IMR-90 (cell line): Measurements from ENCODE around the gene AGXT. TPM values are rescaled to one million over a fixed set of nuclear protein-coding genes. Genes with fewer than 3 reads are reported as not detected.

Experiments
- ATAC-seq: fragments of 200-7000 bp; cut with Tn5 transposase; 2 replicates; pipeline ENCODE4 v1.9.1; 2020; ENCODE audit warnings: low read depth, mild to moderate bottlenecking, moderate library complexity
- BruUV-seq: library from RNA; stranded (reverse); fragments of 400-500 nt; replicated peaks from 2 replicates; lab custom pipeline; 2021; lab: Mats Ljungman, UMichigan
- CTCF ChIA-PET: fragments of 300-600 bp; formaldehyde crosslinking; extraction: SDS; loops from one replicate; lab custom pipeline; 2021; ENCODE audit warnings: antibody characterized with exemption; lab: Yijun Ruan, JAX
- POLR2A ChIA-PET: fragments of 300-600 bp; sonication (Branson Sonifier 250); formaldehyde crosslinking; loops from one replicate; lab custom pipeline; 2022; ENCODE audit warnings: antibody characterized with exemption; ENCODE audit not compliant: unreplicated experiment; lab: Charles Lee
- DNase-seq: peaks from one replicate; pipeline ENCODE4 v3.0.0; 2013
- H2AFZ ChIP-seq: replicated peaks from 2 replicates; pipeline ENCODE3; 2013; ENCODE audit warnings: low read length, mild to moderate bottlenecking; ENCODE audit not compliant: poor library complexity
- H2AK5ac ChIP-seq: 2 replicates; pipeline ENCODE4 v1.6.1; 2013; ENCODE audit warnings: low read depth, low read length, inconsistent platforms
- H2AK9ac ChIP-seq: replicated peaks from 2 replicates; pipeline ENCODE3; 2013; ENCODE audit warnings: mild to moderate bottlenecking, low read depth, low read length, moderate library complexity; ENCODE audit not compliant: poor library complexity
- H2BK120ac ChIP-seq: 2 replicates; pipeline ENCODE4 v1.6.1; 2013; ENCODE audit warnings: low read depth, low read length, inconsistent platforms
- H2BK15ac ChIP-seq: 3 replicates; pipeline ENCODE4 v1.6.1; 2013; ENCODE audit warnings: low read depth, low read length, inconsistent platforms
- H2BK20ac ChIP-seq: 2 replicates; pipeline ENCODE4 v1.6.1; 2013; ENCODE audit warnings: low read depth, mild to moderate bottlenecking, inconsistent platforms, low read length, moderate library complexity
- H2BK5ac ChIP-seq: 2 replicates; pipeline ENCODE4 v1.6.1; 2013; ENCODE audit warnings: mild to moderate bottlenecking, low read depth, low read length, inconsistent platforms; ENCODE audit not compliant: poor library complexity, severe bottlenecking
- H3K14ac ChIP-seq: replicated peaks from 2 replicates; pipeline ENCODE4 v1.6.1; 2013; ENCODE audit warnings: low read depth, low read length, inconsistent platforms
- H3K18ac ChIP-seq: 2 replicates; pipeline ENCODE4 v1.6.1; 2013; ENCODE audit warnings: low read depth, low read length, control low read depth
- H3K23ac ChIP-seq: 2 replicates; pipeline ENCODE4 v1.6.1; 2013; ENCODE audit warnings: low read depth, low read length, inconsistent platforms
- H3K27ac ChIP-seq: 2 replicates; pipeline ENCODE4 v1.5.1; 2013; ENCODE audit warnings: mild to moderate bottlenecking, control low read depth, low read length; ENCODE audit not compliant: insufficient read depth
- H3K27me3 ChIP-seq: 2 replicates; pipeline ENCODE4 v1.6.1; 2013; ENCODE audit warnings: low read length; ENCODE audit not compliant: control insufficient read depth, insufficient read depth
- H3K36me3 ChIP-seq: 2 replicates; pipeline ENCODE4 v1.6.1; 2013; ENCODE audit warnings: low read length, mixed read lengths; ENCODE audit not compliant: control insufficient read depth, insufficient read depth
- H3K4ac ChIP-seq: 2 replicates; pipeline ENCODE4 v1.6.1; 2013; ENCODE audit warnings: low read depth, low read length, inconsistent platforms
- H3K4me1 ChIP-seq: 2 replicates; pipeline ENCODE4 v1.6.1; 2013; ENCODE audit warnings: low read length, mixed read lengths; ENCODE audit not compliant: control insufficient read depth, insufficient read depth
- H3K4me2 ChIP-seq: 2 replicates; pipeline ENCODE4 v1.6.1; 2013; ENCODE audit warnings: low read depth, mild to moderate bottlenecking, control low read depth, low read length, moderate library complexity
- H3K4me3 ChIP-seq: 2 replicates; pipeline ENCODE4 v1.5.1; 2013; ENCODE audit warnings: low read depth, mild to moderate bottlenecking, control low read depth, low read length, moderate library complexity; ENCODE audit not compliant: insufficient read depth
- H3K56ac ChIP-seq: 2 replicates; pipeline ENCODE4 v1.6.1; 2013; ENCODE audit warnings: low read length, inconsistent platforms; ENCODE audit not compliant: insufficient read depth; ENCODE audit errors: extremely low read depth
- H3K79me1 ChIP-seq, 2 experiments: 2 replicates each; pipeline ENCODE4 v1.6.1; 2013; ENCODE audit warnings: low read length in 2 of 2, inconsistent platforms in 1 of 2, low read depth in 1 of 2
- H3K9ac ChIP-seq: 2 replicates; pipeline ENCODE4 v1.6.1; 2013; ENCODE audit warnings: low read depth, low read length, control low read depth
- H3K9me1 ChIP-seq: 2 replicates; pipeline ENCODE4 v1.6.1; 2013; ENCODE audit warnings: low read length, inconsistent platforms; ENCODE audit not compliant: insufficient read depth
- H3K9me3 ChIP-seq: 2 replicates; pipeline ENCODE4 v1.6.1; 2013; ENCODE audit warnings: low read length; ENCODE audit not compliant: control insufficient read depth, insufficient read depth
- H4K20me1 ChIP-seq: 2 replicates; pipeline ENCODE4 v1.6.1; 2013; ENCODE audit warnings: low read length, inconsistent platforms; ENCODE audit not compliant: insufficient read depth
- H4K5ac ChIP-seq: 2 replicates; pipeline ENCODE4 v1.6.1; 2013; ENCODE audit warnings: mild to moderate bottlenecking, low read depth, low read length, control low read depth
- H4K8ac ChIP-seq, 2 experiments: 2 replicates each; pipeline ENCODE4 v1.6.1; 2013; ENCODE audit warnings: low read depth in 2 of 2, low read length in 2 of 2, control low read depth in 1 of 2, inconsistent platforms in 1 of 2
- H4K91ac ChIP-seq: 2 replicates; pipeline ENCODE4 v1.6.1; 2013; ENCODE audit warnings: low read depth, low read length, inconsistent platforms; ENCODE audit not compliant: insufficient read depth
- BHLHE40 ChIP-seq: fragments of 150-350 bp; IDR thresholded peaks from 2 replicates; pipeline ENCODE4 v1.6.1; 2016; ENCODE audit warnings: mild to moderate bottlenecking, low read depth, low read length
- CEBPB ChIP-seq: IDR thresholded peaks from 2 replicates; pipeline ENCODE4 v1.6.1; 2012; ENCODE audit warnings: low read depth, low read length, improper control_type of control experiment
- CHD1 ChIP-seq: IDR thresholded peaks from 2 replicates; pipeline ENCODE4 v1.6.1; 2012; ENCODE audit warnings: low read depth, low read length, improper control_type of control experiment
- CTCF ChIP-seq: conservative IDR thresholded peaks from 2 replicates; pipeline ENCODE4 v1.5.1; 2012; ENCODE audit warnings: mild to moderate bottlenecking, low read depth, low read length, improper control_type of control experiment
- ELK1 ChIP-seq: fragments of 150-350 bp; IDR thresholded peaks from 2 replicates; pipeline ENCODE4 v1.6.1; 2016; ENCODE audit warnings: low read depth, mild to moderate bottlenecking, low read length, moderate library complexity, borderline replicate concordance
- FOS ChIP-seq: fragments of 150-350 bp; IDR thresholded peaks from 2 replicates; pipeline ENCODE4 v1.6.1; 2016; ENCODE audit warnings: low read depth, low read length
- MAFK ChIP-seq: IDR thresholded peaks from 2 replicates; pipeline ENCODE4 v1.6.1; 2012; ENCODE audit warnings: low read depth, low read length, improper control_type of control experiment
- MXI1 ChIP-seq: IDR thresholded peaks from 2 replicates; pipeline ENCODE4 v1.6.1; 2012; ENCODE audit warnings: low read depth, mild to moderate bottlenecking, low read length, moderate library complexity, borderline replicate concordance
- NFE2L2 ChIP-seq: fragments of 150-350 bp; IDR thresholded peaks from 2 replicates; pipeline ENCODE4 v1.6.1; 2016; ENCODE audit warnings: low read depth, mild to moderate bottlenecking, low read length
- RAD21 ChIP-seq: IDR thresholded peaks from 2 replicates; pipeline ENCODE4 v1.6.1; 2012; ENCODE audit warnings: low read length, improper control_type of control experiment
- RCOR1 ChIP-seq: IDR thresholded peaks from 2 replicates; pipeline ENCODE4 v1.6.1; 2012; ENCODE audit warnings: mild to moderate bottlenecking, low read length, improper control_type of control experiment; ENCODE audit not compliant: insufficient replicate concordance
- WGBS, 2 experiments: methylation state at CpG; one replicate each; pipeline versions ENCODE4 v1.1.5 to v1.1.7; 2013; ENCODE audit warnings: missing lambda C conversion rate in 2 of 2; ENCODE audit not compliant: insufficient read length in 1 of 2; ENCODE audit errors: extremely low coverage in 2 of 2; 5-methylcytosine and 5-hydroxymethylcytosine counted together
- dilution Hi-C: fragments of 300-500 bp; cut with HindIII; formaldehyde crosslinking; loops from one replicate; pipeline ENCODE4 v1.14.3; 2018; ENCODE audit warnings: low sequenced_read_pairs; ENCODE audit not compliant: unreplicated experiment
- in situ Hi-C: fragments of 300-500 bp; cut with MboI; formaldehyde crosslinking; loops from 3 replicates; pipeline ENCODE4 v1.14.3; 2019; ENCODE audit warnings: low sequenced_read_pairs, inconsistent platforms, mixed read lengths
- intact Hi-C: fragments of 100-400 bp; cut with micrococcal nuclease; formaldehyde crosslinking; loops from 2 replicates; pipeline ENCODE4 v1.10.0; 2022
- polyA plus RNA-seq, 3 experiments: library from polyadenylated mRNA; depleted of rRNA; stranded (reverse); fragments of >200 nt; gene quantifications; 2 replicates each; pipeline ENCODE4 v1.2.3, GENCODE V29; 2012; ENCODE audit warnings: low replicate concordance in 1 of 3
- total RNA-seq: library from RNA; depleted of rRNA; stranded (reverse); fragments of >200 nt; gene quantifications from 2 replicates; pipeline ENCODE4 v1.2.3, GENCODE V29; 2012

Gene AGXT
- total and polyA plus RNA-seq, 2 of the 4 experiments (the other 2 are of a cell fraction) = not detected

GRCh38 chr2:240921995-240922244, 53.3 kb downstream of the AGXT start (continued):
- TF ChIP-seq MXI1 (no peak), MAFK (no peak)

- ATAC-seq (no peak), DNase-seq (no peak)
- no TSS peak for BruUV-seq
- Histone ChIP-seq H4K5ac (peak overlapping the region; percentile 83; the same call in 1 of the 2 replicates), H3K36me3 (no peaks in the 10 kb centered on the region), H3K18ac (peak overlapping the region; percentile 74; the same call in 1 of the 2 replicates), H2AK5ac (peak overlapping the region; percentile 99), H2AK9ac (peak overlapping the region; percentile 96), H3K9ac (no peak overlapping the region), H3K14ac (0 out of 2 replicates have a peak overlapping the region, but pooled peaks have one; percentile 55), H3K79me1 (no peaks in the 10 kb centered on the region), H3K27me3 (no peaks in the 10 kb centered on the region), H4K8ac (peak overlapping the region; percentile 74 to 83; a peak in 3 of 4 replicates), H3K9me1 (peaks cover 16% of the 10 kb centered on the region), H3K9me3 (no peaks in the 10 kb centered on the region), H2BK15ac (peak overlapping the region; percentile 85; the same call in 2 of the 3 replicates), H2AFZ (peak overlapping the region; percentile 46), H3K56ac (no peak overlapping the region), H3K4ac (peak overlapping the region; percentile 98), H2BK5ac (peak overlapping the region; percentile 93), H3K4me1 (peaks cover 29% of the 10 kb centered on the region), H4K20me1 (no peaks in the 10 kb centered on the region), H3K23ac (no peak overlapping the region), H3K27ac (peak overlapping the region; percentile 78; the same call in 1 of the 2 replicates), H4K91ac (peak overlapping the region; percentile 93), H2BK20ac (peak overlapping the region; percentile 86), H3K4me3 (no peak overlapping the region), H2BK120ac (peak overlapping the region; percentile 96), H3K4me2 (no peak overlapping the region)
- CTCF ChIA-PET = no interaction called here
- POLR2A ChIA-PET = no interaction called here
- in situ Hi-C loops (no loop called here), dilution Hi-C loops (no loop called here), intact Hi-C loops (no loop called here)
- 80% methylated on average over 8 of the region's 18 CpGs; no CpG with 5 or more reads in 1 of the 2 experiments for WGBS, 2 experiments
- TF ChIP-seq FOS (no peak), ELK1 (no peak), RCOR1 (no peak), NFE2L2 (no peak), CTCF (no peak), RAD21 (no peak), CHD1 (no peak), CEBPB (no peak), BHLHE40 (no peak)
Measured at GRCh38 chr2:240922245-240922981, 53.8 kb downstream of the AGXT start.
